ENCODE results near the gene CYP24A1. TPM values are rescaled to one million over a fixed set of nuclear protein-coding genes. Genes with fewer than 3 reads are reported as not detected.

The CYP24A1 gene
- total and polyA plus RNA-seq, 2 of the 13 experiments (the other 11 are each of a cell fraction or from before 2014, with no cell fraction given), result 9.4 to 32.7 TPM

DNA sequence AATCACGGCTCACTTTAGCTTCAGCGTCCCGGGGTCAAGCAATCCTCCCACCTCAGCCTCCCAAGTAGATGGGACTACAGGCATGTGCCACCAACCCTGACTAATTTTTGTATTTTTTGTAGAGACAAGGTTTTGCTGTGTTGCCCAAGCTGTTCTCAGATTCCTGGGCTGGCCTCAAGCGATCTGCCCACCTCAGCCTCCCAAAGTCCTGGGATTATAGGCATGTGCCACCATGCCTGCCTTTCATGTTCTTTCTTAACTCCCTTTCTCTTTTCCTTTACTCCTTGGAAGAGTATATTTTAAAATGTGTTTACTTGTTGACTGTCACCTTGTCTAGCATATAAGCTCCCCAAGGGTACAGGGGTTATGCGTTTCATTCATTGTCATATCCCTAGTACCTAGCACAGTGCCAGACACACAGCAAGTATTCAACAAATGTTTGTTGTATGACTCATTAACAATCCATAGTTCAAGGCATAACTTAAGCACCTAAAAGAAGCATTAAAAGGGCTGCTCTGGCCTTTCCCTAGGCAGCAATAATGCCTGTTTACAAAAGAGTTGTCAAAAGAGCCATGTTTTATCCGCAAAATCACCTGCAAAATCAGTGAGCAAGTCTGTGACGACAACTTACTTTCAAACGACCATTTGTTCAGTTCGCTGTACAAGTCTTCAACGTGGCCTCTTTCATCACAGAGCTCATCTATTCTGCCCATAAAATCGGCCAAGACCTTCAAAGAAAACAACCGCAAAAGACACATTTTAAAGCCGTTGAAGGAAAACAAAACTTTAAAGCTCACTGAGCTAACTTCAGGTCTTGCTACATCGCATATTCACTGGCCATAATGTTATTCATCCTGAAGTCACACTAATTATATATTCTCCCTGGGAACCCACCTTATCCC is 4.6 kb downstream of the CYP24A1 start (continued):
- TF ChIP-seq, protein P1, sequence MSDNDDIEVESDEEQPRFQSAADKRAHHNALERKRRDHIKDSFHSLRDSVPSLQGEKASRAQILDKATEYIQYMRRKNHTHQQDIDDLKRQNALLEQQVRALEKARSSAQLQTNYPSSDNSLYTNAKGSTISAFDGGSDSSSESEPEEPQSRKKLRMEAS (IDR thresholded peaks at IDR 0.05), result no peak
- TF ChIP-seq ZKSCAN8 (CRISPR knock-in tag; IDR thresholded peaks at IDR 0.05; ENCODE audit: borderline replicate concordance), result no peak
- TF ChIP-seq POGZ (CRISPR knock-in tag; IDR thresholded peaks at IDR 0.05), result no peak
- TF ChIP-seq PHF21A (CRISPR knock-in tag; IDR thresholded peaks at IDR 0.05), result no peak
- TF ChIP-seq, protein P2, sequence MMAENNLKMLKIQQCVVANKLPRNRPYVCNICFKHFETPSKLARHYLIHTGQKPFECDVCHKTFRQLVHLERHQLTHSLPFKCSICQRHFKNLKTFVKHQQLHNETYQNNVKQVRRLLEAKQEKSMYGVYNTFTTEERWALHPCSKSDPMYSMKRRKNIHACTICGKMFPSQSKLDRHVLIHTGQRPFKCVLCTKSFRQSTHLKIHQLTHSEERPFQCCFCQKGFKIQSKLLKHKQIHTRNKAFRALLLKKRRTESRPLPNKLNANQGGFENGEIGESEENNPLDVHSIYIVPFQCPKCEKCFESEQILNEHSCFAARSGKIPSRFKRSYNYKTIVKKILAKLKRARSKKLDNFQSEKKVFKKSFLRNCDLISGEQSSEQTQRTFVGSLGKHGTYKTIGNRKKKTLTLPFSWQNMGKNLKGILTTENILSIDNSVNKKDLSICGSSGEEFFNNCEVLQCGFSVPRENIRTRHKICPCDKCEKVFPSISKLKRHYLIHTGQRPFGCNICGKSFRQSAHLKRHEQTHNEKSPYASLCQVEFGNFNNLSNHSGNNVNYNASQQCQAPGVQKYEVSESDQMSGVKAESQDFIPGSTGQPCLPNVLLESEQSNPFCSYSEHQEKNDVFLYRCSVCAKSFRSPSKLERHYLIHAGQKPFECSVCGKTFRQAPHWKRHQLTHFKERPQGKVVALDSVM (CRISPR knock-in tag; IDR thresholded peaks at IDR 0.05), result no peak
- TF ChIP-seq CENPT (CRISPR knock-in tag; IDR thresholded peaks at IDR 0.05; ENCODE audit: low read depth), result no peak
- TF ChIP-seq RFX1 (IDR thresholded peaks at IDR 0.05), result no peak
- TF ChIP-seq, protein P3, sequence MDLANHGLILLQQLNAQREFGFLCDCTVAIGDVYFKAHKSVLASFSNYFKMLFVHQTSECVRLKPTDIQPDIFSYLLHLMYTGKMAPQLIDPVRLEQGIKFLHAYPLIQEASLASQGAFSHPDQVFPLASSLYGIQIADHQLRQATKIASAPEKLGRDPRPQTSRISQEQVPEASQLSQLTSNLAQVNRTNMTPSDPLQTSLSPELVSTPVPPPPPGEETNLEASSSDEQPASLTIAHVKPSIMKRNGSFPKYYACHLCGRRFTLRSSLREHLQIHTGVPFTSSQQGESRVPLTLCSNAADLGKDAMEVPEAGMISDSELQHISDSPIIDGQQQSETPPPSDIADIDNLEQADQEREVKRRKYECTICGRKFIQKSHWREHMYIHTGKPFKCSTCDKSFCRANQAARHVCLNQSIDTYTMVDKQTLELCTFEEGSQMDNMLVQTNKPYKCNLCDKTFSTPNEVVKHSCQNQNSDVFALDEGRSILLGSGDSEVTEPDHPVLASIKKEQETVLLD (CRISPR knock-in tag; IDR thresholded peaks at IDR 0.05; ENCODE audit: low read depth), result no peak
- TF ChIP-seq, protein P4, sequence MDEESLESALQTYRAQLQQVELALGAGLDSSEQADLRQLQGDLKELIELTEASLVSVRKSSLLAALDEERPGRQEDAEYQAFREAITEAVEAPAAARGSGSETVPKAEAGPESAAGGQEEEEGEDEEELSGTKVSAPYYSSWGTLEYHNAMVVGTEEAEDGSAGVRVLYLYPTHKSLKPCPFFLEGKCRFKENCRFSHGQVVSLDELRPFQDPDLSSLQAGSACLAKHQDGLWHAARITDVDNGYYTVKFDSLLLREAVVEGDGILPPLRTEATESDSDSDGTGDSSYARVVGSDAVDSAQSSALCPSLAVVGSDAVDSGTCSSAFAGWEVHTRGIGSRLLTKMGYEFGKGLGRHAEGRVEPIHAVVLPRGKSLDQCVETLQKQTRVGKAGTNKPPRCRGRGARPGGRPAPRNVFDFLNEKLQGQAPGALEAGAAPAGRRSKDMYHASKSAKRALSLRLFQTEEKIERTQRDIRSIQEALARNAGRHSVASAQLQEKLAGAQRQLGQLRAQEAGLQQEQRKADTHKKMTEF (CRISPR knock-in tag; IDR thresholded peaks at IDR 0.05), result peak; percentile 19; the same call in 1 of the 2 replicates
- TF ChIP-seq FOSL2 (CRISPR knock-in tag; IDR thresholded peaks at IDR 0.05), result peak; percentile 91
- TF ChIP-seq SRY (CRISPR knock-in tag; IDR thresholded peaks at IDR 0.05), result no peak
- no peak for TF ChIP-seq ZNF225 (CRISPR knock-in tag; IDR thresholded peaks at IDR 0.05)
- TF ChIP-seq, protein P5, sequence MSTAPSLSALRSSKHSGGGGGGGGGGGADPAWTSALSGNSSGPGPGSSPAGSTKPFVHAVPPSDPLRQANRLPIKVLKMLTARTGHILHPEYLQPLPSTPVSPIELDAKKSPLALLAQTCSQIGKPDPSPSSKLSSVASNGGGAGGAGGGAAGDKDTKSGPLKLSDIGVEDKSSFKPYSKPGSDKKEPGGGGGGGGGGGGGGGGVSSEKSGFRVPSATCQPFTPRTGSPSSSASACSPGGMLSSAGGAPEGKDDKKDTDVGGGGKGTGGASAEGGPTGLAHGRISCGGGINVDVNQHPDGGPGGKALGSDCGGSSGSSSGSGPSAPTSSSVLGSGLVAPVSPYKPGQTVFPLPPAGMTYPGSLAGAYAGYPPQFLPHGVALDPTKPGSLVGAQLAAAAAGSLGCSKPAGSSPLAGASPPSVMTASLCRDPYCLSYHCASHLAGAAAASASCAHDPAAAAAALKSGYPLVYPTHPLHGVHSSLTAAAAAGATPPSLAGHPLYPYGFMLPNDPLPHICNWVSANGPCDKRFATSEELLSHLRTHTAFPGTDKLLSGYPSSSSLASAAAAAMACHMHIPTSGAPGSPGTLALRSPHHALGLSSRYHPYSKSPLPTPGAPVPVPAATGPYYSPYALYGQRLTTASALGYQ (CRISPR knock-in tag; IDR thresholded peaks at IDR 0.05), result 0 out of 2 replicates have a peak, but pooled peaks have one; percentile 30
- no peak for TF ChIP-seq XBP1 (CRISPR knock-in tag; IDR thresholded peaks at IDR 0.05)
- no peak for TF ChIP-seq HNRNPL (IDR thresholded peaks at IDR 0.05; ENCODE audit: low read depth, low read length)
- TF ChIP-seq MXI1 (IDR thresholded peaks at IDR 0.05; ENCODE audit: borderline replicate concordance, low read depth, low read length), result 0 out of 3 replicates have a peak, but pooled peaks have one; percentile 25
- peak; percentile 65; the same call in 1 of the 2 replicates for TF ChIP-seq JUND (CRISPR knock-in tag; IDR thresholded peaks at IDR 0.05)
- TF ChIP-seq GABPB1 (CRISPR knock-in tag; IDR thresholded peaks at IDR 0.05), result no peak
- TF ChIP-seq, protein P6, sequence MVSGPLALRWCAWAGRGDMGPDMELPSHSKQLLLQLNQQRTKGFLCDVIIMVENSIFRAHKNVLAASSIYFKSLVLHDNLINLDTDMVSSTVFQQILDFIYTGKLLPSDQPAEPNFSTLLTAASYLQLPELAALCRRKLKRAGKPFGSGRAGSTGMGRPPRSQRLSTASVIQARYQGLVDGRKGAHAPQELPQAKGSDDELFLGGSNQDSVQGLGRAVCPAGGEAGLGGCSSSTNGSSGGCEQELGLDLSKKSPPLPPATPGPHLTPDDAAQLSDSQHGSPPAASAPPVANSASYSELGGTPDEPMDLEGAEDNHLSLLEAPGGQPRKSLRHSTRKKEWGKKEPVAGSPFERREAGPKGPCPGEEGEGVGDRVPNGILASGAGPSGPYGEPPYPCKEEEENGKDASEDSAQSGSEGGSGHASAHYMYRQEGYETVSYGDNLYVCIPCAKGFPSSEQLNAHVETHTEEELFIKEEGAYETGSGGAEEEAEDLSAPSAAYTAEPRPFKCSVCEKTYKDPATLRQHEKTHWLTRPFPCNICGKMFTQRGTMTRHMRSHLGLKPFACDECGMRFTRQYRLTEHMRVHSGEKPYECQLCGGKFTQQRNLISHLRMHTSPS (CRISPR knock-in tag; IDR thresholded peaks at IDR 0.05; ENCODE audit: low read depth), result no peak
- no peak for TF ChIP-seq ZNF235 (CRISPR knock-in tag; IDR thresholded peaks at IDR 0.05; ENCODE audit: borderline replicate concordance)
- no peak for TF ChIP-seq ZFP36 (IDR thresholded peaks at IDR 0.05; ENCODE audit: borderline replicate concordance, low read depth, low read length, partially characterized antibody)
